SK-N-MC (cell line): ENCODE data around the gene HDLBP.

Source experiments
- EZH2 ChIP-seq: fragments of 200-600 bp; sonication (generic); IDR thresholded peaks from one replicate; pipeline ENCODE4 v1.6.1; 2017; ENCODE audit warnings: antibody characterized with exemption
- FOXP2 ChIP-seq: optimal IDR thresholded peaks from 2 replicates; pipeline ENCODE3; 2011; ENCODE audit warnings: mild to moderate bottlenecking, moderate library complexity; ENCODE audit not compliant: insufficient read depth; ENCODE audit errors: extremely low read length, control extremely low read depth
- POLR2AphosphoS5 ChIP-seq: IDR thresholded peaks from 2 replicates; pipeline ENCODE4 v1.6.1; 2012; ENCODE audit warnings: mild to moderate bottlenecking, low read depth, low read length, borderline replicate concordance

DNA sequence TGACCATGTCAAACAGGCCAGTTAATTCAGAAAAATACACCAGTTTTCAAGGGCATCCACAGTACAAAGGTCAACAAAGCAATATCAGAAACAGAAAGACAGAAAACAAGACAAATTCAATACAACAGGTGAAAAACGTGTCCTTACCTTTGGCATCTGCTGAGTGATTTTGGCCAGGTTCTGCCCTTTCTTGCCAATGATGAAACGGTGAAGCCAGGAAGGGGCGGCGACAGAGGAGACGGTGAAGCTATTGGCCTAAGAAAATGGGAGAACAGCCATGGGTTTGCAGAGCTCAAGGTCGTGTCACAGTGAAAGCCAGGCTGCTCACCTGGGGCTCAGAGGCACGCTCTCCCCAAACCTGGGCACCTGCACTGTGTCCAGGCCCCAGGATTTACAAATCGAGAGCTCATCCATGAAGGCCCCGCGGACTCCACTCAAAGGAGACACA, 60.5 kb downstream of the HDLBP start:
- TF ChIP-seq POLR2AphosphoS5: no peak
- no peak for TF ChIP-seq EZH2
- TF ChIP-seq FOXP2: no peak
